ENCODE results near the gene SOWAHA.

SOWAHA gene

DNA sequence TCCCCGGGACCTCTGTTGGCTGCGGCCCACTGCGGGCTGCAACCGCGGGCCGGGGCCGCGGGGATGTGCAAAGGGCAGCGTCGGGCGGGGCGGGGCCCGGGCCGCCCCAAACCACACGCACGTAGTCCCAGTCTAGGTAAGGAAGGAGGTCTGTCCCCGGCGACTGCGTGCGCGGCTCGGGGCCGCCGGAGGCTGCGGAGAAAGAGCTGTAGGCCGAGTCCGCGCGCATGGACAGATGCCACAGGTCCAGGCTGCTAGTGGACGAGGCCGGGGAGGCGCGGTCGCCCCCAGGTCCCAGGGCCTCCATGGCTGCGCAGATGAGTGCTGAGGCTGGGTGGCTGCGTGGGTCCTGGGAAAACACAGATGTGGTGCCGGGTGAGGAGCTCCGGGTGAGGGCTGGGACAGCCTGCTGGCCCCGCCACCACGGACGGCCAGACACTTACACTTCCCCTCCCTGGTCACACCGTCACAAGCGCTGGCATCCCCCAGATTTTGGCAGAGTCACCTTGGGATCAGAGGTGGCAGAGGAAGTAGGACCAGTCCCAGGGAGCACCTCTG lies 12.8 kb downstream of the SOWAHA start:
- no peak for DNase-seq (ENCODE audit: low spot score)

DNA sequence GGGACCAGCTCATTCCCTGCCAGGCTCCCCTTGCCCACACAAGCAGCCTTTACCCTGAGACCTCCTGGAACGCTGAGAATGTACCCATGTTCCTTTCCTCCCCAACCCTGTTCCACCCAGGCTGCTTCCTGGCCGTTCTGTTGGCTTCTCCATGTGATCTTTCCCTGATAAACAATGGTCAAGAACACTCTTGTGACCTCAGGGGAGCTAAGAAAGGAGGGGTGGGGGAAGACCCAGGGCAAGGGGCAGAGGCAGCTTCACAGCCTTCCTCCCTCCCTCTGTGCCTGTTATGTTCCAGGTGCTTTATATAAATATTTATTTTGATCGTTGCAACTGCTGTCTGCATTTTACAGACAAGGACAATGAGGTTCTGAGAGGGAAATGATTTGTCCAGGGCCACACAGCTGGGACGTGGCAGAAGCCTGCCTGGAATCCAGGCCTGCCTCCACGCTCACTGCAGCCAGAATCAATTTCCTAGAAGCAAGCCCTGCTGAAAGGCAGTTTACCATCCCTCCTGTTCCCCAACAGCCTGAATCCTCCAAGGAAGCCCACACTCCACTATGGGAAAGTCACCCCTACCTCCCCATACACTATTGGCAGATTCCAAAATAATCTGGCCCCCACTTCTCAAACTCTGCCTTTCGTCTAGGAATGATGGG lies 13.5 kb downstream of the SOWAHA start:
- DNase-seq (ENCODE audit: low spot score) = no peak

DNA sequence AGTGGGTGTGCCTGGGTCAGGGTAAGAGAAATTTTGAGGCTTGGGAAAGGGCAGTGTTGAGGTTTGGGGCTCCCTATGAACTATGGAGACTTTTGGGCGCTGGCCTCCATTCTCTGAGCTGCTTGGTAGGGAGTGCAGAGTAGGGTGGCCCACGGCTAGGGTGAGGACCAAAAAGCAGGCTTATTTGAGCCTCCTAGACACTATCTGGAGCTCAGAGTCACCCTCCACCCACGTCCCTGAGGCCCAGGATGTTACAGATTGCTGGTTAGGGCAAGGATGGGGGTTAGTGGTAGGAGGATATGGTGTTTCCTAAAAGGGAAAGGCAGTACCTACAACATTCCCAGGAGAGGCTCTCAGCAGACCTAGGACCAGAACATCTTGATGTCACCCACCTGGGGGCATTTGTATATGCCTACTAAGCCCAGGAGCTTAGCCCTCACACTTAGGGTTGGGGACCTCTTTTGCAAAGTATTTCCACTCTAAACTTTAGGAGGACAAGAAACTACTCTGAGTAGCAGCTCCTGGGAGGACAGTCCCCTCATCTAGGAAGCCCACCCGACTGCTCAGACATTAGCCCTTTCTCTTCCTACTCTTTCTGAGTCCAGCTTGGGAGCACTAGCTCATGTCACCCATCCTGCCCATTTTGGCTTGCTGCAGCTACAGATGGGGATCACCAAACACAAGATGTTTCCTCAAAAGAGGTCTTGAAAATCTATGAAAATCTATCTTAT lies 15.0 kb downstream of the SOWAHA start:
- DNase-seq (ENCODE audit: low spot score) = no peak

DNA sequence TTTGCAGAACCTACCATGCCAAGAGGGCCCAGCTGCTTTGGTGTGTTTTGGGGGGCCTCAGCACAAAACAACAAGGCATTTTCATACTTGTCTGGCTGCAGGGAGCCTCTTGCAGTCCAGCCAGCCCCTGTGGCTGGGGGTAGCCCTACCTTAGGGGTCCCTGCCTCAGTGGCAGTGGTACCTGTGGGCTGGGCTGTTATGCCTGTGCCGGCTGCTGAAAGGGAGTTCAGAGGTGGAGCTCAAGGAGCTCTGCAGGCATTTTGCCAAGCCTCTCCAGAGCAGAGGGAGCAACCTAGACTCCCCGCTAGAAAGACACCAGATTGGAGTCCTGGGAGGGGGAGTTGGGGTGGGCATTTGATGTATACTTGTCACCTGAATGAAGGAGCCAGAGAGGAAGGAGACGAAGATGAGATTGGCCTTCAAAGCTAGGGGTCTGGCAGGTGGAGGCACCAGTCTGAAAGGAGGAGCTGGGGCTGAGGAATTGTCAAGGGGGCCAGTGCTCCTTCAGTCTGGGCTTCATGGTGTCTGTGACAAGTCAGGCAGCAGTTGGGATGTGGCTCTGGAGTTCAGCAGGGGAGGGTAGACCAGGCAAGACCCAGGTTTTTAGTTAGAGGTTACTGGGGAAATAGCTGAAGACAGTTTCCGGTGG lies 15.9 kb downstream of the SOWAHA start:
- DNase-seq (ENCODE audit: low spot score) = no peak

DNA sequence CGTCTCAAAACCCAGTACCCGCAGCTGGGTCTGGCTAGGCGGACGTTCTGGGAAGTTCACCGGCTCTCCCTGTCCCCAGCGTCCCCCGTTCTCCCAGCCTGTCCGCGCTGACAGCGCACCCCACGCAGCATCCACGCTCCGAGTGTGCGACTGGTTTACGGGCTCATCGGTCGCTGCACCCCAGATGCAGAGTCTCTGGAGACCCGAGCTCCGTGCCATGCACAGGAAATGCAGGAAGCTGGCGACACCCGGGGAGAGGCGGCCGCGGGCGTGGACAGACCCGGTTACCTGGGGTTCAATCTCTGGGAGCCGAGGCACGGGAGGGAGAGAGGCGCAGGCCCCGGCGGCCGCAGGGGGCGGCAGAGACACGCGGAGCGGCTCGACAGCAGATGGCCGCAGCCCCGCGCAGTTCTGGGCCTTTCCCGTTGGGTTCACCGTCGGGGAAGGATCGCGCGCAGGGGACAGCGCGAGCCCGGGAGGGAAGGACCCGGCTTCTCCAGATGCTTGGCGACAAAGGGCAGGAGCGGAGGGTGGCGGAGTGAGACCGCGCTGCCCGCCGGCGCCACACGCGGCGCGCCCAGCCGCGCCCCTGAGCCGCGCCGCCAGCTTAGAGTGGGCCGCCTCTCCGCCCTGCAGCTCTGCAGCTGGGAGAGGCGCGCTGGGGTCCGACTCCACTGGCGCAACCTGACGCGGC lies 16.8 kb downstream of the SOWAHA start:
- peak; percentile 80 for DNase-seq (ENCODE audit: low spot score)

DNA sequence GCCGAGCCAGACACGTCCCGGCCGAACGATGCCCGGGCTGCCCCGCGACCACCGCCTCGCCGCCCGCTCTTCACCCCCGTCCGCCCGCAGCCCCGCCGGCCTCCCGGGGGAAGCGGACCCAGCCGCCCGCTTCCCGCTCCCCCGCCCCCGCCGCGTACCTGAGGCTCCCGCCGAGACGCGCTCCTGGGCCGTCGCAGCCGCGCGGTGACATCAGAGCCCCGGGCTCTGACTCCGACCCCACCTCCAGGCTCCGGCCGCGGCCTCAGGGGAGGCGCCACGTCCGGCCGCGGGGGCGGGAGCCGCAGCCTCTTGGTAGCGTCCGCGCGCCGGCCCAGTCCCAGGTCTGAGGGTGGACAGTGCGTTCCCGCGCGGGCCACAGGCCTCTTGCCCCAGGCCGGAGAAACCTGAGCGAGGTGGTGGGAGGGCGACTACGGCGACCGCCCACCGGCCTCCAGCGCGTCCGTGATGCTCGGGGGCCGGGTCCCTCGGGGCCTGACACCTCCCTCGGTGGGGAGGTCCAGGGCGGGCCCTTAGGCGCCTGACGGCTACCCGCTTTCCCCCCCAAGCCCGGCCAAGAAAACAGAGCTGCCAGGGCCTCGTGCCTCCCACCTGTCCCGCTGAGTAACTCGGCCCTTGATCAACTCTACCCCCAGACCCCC lies 17.5 kb downstream of the SOWAHA start, which contains the start of gene SHROOM1:
TSS of gene SHROOM1 (minus strand) at position 212 of the 659 bp plus-strand sequence. CDS start 4,507 bp downstream, outside the sequence.
- peak; percentile 86 for DNase-seq (ENCODE audit: low spot score)

DNA sequence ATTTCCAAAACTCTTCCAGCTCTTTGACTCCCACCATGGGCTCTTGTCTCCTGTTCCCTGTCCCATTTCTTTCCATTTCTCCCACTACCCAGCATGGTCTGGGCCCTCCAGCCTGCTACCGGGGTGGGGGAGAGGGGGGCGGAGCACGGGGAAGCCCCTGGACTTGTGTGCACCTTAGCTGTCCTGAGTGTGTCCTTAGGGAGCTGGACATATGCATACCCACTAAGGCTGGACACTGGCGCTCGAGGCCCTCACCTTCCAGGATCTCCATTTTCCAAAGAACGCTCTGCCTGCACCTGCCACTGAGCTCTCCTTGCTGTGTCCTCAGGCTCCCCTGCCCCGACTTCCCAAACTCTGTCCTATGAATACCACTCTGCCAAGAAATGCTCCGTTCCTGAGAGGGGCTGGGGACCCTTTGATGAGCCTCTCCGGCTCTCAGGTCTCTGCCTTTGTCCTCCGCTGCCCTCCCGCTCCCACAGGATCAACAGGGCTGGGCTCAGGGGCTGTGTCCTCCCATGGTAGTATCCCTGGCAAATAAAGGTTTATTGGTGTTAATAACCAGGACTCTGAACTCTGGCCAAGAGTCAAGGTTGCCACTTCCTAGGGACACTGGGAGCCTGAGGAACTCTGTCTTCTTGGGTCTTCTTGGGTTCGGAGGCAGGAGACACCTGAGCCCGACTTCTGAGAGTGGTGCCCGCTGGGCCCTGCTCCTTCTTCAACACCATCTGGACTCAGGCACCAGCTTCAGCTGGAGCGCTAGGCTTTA lies 18.2 kb downstream of the SOWAHA start:
- DNase-seq (ENCODE audit: low spot score) = no peak

DNA sequence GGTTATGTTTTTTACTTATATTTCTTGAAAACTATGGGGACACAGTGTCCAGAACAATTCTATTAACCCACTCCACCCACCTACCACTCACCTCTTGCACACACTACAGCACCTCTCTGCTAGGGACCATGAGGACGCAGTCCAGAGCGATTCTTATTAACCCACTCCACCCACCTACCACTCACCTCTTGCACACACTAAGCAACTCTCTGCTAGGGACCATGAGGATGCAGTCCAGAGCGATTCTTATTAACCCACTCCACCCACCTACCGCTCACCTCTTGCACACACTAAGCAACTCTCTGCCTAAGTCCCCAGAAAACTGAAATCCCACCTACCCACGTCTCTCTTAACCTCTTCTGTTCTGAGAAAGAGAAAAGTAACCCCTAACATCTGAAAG lies 19.5 kb downstream of the SOWAHA start:
- no peak for DNase-seq (ENCODE audit: low spot score)

DNA sequence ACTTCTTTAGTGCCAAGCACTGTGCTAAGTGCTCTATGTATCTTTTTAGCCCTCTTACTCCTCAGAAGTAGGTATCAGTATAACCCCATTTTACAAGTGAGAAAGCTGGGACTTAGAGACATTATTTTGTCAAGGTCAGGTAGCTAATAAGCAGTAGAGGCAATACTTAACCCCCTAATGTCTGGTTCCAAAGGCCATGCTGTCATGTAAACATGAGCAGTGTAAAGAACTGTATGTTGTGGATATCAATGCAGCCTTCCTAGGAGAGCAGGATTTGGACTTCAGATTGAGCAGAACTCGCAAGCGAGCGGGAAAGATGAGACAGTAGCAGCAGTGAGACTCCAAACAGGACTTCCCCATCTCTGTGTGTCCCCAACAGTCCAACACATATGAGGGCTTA lies 21.0 kb downstream of the SOWAHA start:
- DNase-seq (ENCODE audit: low spot score) = no peak

DNA sequence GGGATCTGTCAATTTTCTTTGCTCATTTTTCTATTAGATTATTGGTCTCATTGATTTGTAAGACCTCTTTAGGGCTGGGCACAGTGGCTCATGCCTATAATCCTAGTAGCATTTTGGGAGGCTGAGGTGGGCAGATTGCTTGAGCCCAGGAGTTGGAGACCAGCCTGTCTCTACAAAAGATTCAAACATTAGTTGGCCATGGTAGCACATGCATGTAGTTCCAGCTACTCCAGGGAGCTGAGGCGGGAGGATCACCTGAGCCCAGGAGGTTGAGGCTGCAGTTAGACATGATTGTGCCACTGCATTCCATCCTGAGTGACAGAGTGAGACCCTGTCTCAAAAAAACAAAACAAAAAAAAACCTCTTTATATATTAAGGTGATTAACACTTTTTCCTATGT lies 23.8 kb downstream of the SOWAHA start:
- no peak for DNase-seq (ENCODE audit: low spot score)

DNA sequence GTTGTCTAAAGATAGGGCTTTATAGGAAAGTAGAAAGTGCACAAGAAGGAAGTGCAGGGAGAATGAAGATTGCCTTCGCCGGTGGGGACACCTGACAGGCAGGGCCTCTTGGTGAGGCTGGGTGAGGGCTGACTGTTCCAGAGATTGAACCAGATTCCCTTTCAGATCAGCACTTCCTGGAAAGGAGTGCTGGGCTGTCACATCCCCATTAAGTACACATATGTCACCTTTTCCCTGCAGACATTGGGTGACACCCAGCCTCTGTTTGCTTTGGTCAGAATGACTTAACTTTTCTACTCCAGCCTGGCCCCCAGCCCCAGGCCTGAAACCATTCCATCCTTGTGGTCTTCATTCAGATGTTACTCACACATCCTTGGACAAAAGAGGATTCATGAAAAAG lies 24.8 kb downstream of the SOWAHA start:
- DNase-seq (ENCODE audit: low spot score) = no peak

DNA sequence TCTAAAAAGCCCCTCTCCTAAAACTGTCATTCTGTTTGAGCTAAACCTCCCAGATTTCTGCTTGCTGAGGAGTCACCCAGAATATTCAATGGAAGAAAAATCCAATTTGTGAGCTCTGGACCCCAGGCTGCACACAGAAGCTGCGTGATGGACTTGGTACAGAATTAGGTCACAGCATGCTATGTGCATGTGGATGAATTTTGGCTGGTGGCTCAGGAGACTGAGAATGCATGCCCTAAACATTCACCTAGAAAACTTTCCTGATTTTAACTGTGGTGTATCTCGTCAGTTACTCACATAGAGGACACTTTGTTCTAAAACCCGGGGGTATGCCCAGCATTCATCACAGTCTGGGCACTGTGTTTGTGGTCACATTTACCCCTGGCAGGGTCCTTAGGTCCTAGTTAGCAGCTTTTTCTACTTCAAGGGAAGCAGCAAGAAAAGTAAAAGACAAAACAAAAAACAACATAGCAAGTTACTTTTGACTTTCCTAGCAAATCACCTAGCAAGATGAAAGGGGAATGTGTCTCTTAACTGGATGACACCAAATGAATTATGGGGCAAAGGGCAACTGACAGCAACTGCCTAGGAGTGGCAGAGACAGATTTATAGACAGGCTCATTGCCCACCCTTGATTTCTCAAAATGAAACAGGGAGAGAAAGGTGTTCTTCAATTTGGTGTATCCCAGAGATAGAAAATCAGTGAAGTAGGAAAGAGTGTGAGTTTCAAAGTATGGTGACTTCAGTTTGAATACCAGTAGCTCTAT lies 25.6 kb downstream of the SOWAHA start:
- DNase-seq (ENCODE audit: low spot score) = no peak

DNA sequence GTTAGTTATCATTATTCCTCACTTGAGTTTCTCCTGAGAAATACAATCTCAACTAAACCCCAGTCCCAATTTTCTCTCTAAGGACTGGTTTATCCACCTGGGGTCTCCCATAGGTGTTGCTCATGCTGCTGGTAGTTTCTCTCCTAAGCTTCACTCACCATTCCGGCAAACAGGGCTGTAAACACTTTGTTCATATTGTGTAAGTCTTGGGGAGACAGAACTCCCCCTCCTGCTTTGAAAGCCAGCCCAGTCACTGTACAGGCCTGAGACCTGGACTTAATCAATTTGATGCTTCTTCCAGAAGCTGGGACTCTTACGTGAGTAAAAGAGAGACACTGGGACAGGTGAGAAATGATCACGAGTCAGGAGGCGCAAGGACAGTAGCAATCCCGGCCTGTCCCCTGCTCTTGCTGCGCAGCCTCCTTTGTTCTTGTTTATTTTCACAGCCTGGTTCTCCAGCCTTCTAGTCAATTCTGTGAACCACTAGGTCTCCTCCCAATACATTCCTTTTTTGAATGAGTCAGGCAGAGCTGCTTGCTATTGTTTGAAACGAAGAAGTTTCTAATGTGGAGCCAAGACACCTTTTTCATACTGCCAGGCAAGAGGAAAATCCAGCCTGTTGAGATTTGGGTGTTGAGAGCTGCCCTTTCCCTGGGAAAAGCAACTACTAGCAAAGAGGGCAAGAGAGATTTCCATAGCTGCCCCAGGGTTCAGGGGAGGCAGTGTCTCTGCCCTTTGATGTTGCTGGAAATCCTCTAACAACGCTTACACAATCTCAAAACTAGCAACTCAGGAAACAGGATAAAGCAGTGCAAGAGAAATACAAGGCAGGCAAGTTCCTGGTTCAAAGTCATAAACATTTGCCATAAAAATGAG lies 26.6 kb downstream of the SOWAHA start:
- peak; percentile 80 for DNase-seq (ENCODE audit: low spot score)

DNA sequence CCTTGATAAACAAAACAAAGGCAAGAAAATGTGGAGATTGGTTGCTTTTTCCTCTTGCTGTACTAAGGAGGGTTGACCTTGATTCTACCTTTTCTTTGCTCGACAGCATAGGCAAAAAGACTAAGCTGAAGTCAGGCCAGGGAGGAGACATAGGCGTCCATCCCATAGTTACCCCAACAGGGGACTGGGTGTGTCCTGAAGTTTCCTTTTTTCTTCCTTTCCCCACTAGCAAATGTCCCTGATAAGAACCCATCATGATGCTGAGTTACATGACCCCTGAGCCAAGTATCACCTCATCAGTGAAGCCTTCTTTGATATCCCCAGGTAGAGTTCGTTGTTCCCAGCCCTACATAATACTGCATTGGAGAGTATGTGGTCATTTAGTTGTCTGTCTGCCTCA lies 27.2 kb downstream of the SOWAHA start:
- DNase-seq (ENCODE audit: low spot score) = no peak

DNA sequence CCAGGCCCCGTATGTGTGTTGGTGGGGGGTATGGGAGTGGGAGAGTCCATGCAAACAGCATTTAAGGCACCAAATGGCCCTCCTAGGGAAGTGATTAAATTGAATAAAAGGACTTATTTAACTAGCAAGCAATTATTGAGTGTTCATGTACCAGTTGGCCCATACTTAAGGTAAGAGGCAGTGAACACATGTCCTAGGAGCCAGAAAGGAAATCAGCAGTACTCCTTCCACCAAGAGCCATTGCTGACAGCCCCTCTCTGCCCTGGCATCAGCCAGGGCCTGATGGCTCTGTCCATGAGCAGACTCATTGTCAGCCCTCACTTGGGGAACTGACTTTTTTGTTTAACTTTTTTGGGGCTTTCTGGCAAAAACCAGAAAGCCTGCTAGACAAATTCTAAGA lies 27.8 kb downstream of the SOWAHA start:
- no peak for DNase-seq (ENCODE audit: low spot score)

DNA sequence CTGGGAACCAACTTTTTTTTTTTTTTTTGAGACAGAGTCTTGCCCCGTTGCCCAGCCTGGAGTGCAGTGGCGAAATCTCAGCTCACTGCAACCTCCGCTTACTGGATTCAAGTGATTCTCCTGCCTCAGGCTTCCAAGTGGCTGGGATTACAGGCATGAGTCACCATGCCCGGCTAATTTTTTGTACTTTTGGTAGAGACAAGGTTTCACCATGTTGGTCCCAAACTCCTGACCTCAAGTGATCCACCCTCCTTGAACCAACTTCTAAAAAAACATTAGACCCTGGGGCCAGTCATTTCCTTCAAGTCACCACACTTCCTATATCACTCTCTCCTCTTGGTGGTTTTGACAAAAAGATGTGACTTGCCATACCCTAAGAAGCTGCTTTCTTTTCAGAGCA lies 28.2 kb downstream of the SOWAHA start:
- no peak for DNase-seq (ENCODE audit: low spot score)

DNA sequence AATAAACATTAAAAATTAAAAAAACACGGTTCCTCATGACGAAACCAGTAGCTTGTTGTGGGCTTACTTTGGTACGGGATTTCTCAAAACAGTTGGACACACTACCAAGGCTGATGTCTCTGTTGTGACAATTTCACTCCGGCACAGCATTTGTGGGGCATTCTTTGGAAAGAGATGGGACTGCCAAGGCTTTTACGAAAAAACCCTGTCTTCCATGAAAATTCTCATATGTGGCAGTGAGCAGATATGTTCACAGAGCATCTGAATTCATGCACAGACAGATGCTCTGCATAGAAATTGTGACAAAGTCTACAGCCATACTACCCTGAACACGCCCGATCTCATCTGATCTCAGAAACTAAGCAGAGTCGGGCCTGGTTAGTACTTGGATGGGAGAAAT lies 35.2 kb downstream of the SOWAHA start:
- no peak for DNase-seq (ENCODE audit: low spot score)

DNA sequence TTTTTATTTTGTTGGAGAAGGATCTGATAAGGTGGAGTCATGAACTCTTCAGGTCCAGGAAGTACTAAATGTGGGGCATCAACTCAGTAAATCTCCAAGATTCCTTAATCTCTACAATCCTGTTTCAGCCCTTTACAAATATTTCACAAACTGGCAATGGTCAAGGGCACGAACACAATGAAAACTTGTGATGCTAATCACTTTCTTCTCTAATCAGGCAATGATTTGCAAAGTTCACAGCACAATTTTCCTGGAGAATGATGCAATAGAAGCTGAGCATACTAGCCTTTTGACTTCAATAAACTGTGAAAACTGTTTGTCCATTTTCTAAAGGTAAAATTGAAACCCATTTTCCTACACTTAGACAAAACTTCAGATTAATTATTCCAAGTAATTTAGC lies 36.2 kb downstream of the SOWAHA start:
- DNase-seq (ENCODE audit: low spot score) = no peak

DNA sequence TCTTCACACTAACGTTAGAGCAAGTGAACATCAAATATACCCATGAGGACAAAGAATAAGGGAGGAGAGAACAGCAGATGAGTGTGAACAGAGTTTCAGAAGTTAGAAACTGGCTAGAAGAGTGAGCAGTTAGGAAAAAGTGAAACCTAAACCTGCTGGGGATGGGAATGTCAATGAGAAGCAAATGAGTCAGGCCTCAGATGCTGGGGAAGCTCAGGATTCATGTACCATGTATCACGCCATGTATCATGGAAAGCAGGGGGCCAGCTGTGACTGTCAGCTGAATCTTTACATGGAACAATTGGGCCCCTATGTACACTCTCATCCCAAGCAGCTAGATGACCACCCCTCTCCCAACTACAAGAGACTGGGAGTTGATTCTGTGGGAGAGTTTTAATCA lies 37.0 kb downstream of the SOWAHA start:
- DNase-seq (ENCODE audit: low spot score) = no peak

Measured in SW480 (cell line).